ENCODE data around the gene ETFB. TPM values are rescaled to one million over a fixed set of nuclear protein-coding genes. Genes with fewer than 3 reads are reported as not detected.
A peak's percentile ranks its signal among the peaks of the same experiment; 100 is the strongest.

The ETFB gene
- total RNA-seq, 2 donors from 2014 or later, result 225 to 267 TPM

DNA sequence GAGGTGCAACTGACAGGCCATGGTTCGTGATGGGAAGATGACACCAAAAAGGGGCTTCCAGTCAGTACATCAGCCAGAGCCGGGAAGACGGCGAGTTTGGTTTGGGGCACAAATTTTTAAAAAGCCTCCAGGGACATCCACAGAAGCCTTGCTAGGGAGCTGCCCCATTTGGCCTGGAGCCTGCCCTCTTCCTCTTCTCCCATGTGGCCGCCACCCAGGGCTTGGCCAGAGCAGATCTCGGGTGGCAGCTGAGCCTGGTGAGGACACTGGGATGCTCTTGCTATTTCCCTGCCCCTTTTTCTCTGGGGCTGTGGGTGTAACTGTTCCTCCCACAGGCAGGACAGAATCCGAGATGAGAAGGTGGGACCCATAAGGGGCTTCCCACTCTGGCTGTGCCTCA lies 8.2 kb downstream of the ETFB start:
- peak; percentile 5 for DNase-seq
- intact Hi-C loops (cut with DNase I), result no loop called here
- ATAC-seq, result no peak

GRCh38 chr19:51356159-51356801 lies 9.9 kb downstream of the ETFB start:
- intact Hi-C loops (cut with DNase I), result no loop called here
- DNase-seq (no peak), ATAC-seq (no peak)

DNA sequence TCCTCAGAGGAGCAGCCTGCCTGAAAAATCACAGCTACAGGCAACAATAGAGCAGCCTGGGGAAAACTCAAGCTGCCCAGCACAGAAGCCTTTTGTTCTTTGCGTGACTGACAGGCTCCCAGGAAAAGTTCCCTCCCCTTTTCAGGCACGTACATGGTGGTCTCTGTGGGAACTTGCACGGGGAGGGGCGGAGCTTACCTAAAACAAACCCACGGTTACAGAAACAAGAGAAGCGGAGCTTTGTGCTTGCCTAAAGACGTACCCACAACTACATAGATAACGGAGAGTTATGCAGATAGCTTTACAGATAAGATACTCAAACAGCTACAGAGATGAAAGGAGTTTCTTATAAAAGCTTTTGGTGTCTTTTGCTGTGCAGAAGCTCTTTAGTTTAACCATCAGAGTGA lies 11.4 kb downstream of the ETFB start:
- ATAC-seq, result no peak
- DNase-seq, result peak; percentile 2
- intact Hi-C loops (cut with DNase I), result no loop called here

GRCh38 chr19:51354103-51354741 lies 12.0 kb downstream of the ETFB start:
- DNase-seq (peak; percentile 12), ATAC-seq (no peak)
- intact Hi-C loops (cut with DNase I), result no loop called here

- intact Hi-C loops (cut with DNase I), result no loop called here
- ATAC-seq (no peak), DNase-seq (no peak)
Observed at GRCh38 chr19:51352783-51353360, 13.3 kb downstream of the ETFB start.

DNA sequence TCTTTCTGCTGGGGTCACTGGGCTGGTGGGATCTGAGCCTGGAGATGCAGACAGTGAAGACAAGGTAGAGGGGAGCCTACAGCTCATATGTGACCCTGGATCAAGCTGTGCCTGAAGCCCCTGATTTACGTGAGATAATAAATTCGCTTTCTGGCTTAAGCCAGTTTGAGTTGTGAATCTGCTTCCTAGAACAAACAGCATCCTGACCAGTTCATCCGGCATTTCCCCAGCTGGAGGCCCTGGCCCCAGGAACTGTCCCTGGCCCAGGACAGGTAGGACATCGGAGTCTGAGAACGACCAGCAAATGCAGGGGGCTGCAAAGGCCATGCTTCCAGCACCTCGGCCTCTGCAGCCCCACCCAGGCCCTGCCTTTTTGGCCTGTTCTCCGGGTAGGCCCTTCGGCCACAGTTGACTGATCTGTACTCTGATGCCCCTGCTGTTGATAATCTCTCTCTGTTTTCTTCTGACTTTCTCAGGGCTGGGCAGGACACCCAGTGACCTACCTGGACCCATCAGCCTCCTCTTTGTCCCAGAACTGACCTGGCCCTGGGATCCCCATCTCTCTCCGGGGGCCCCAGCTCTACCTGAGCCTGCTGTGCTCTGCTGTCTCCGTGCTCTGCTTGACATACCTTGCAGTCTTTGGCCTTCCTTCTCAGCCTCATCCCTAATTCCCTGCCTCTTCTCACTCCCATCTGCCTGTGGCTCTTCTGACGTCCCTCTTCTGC lies 14.8 kb downstream of the ETFB start:
- DNase-seq (no peak), ATAC-seq (no peak)
- intact Hi-C loops (cut with DNase I), result no loop called here

GRCh38 chr19:51347209-51347928 lies 18.8 kb downstream of the ETFB start:
- peak; percentile 14 for DNase-seq
- intact Hi-C loops (cut with DNase I), result loop anchor here in 1 of 2 donors (10.0 kb wide), 1 partner anchor 47 kb away; the partner anchor contains the start of gene C19orf84

GRCh38 chr19:51346742-51347141 lies 19.4 kb downstream of the ETFB start:
- intact Hi-C loops (cut with DNase I), result loop anchor here in 1 of 2 donors (10.0 kb wide), 1 partner anchor 48 kb away; the partner anchor contains the start of gene C19orf84
- DNase-seq (peak; percentile 12), ATAC-seq (no peak)

More at GRCh38 chr19:51347209-51347928, 18.8 kb downstream of the ETFB start:
- ATAC-seq, result no peak

- ATAC-seq (no peak), DNase-seq (no peak)
- intact Hi-C loops (cut with DNase I), result loop anchor here in 1 of 2 donors (10.0 kb wide), 1 partner anchor 50 kb away; the partner anchor contains the start of gene C19orf84
Observed at GRCh38 chr19:51345076-51345620, 21.0 kb downstream of the ETFB start.

DNA sequence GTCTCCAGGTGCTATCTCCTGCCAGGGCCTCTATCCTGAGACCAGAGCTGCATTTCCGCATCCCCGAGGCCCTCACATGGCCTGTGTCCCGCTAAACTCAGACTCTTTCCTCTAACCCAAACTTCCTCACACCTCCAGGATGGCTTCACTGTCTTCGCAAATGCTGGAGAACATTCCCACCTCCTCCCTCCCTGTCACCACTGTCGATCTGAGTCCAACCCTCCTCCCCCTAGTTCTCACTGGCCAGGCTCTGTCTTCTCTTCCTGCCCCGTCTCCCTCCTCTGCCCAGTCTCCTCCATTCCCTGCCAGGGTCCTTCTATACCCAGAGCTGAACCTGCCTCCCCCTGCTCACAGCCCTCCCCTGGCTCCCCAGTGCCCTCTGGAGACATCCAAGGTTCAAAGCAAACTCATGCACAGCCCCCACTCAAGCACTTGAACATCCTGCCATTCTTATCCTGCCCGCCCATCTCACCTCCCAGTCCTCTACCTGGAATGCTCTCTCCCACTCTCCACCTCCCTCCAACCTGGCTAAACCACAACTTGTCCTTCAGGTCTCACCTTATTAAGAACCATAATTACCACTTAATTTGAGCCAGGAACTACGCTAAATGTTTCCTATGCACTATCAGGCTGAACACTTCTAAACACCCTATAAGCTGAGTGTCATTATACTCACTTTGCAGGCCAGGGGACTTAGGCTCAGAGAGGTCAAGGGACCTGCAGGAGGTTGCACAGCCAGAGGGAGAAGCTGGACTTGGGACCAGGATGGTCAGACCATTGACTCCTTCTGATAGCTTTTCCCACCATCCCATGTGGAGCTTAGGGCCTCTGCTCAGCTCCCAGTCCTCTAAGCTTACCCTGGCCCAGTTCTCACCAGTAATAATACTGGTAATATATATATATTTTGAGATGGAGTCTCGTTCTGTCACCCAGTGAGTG lies 23.3 kb downstream of the ETFB start:
- intact Hi-C loops (cut with DNase I), result loop anchor here in 1 of 2 donors (10.0 kb wide), 1 partner anchor 52 kb away; the partner anchor contains the start of gene C19orf84
- DNase-seq (peak; percentile 10), ATAC-seq (no peak)

- DNase-seq (peak; percentile 18), ATAC-seq (no peak)
- intact Hi-C loops (cut with DNase I), result loop anchor here in 1 of 2 donors (10.0 kb wide), 1 partner anchor 53 kb away; the partner anchor contains the start of gene C19orf84
Observed at GRCh38 chr19:51341976-51342580, 24.1 kb downstream of the ETFB start, which contains the start of gene VSIG10L. TSS of gene VSIG10L (minus strand) at chr19:51342139. CDS start at chr19:51342124, 15 bp downstream.

GRCh38 chr19:51341066-51341465 lies 25.1 kb downstream of the ETFB start:
- peak; percentile 21 for DNase-seq
- ATAC-seq, result no peak
- intact Hi-C loops (cut with DNase I), result loop anchor here in 1 of 2 donors (10.0 kb wide), 1 partner anchor 54 kb away; the partner anchor contains the start of gene C19orf84

DNA sequence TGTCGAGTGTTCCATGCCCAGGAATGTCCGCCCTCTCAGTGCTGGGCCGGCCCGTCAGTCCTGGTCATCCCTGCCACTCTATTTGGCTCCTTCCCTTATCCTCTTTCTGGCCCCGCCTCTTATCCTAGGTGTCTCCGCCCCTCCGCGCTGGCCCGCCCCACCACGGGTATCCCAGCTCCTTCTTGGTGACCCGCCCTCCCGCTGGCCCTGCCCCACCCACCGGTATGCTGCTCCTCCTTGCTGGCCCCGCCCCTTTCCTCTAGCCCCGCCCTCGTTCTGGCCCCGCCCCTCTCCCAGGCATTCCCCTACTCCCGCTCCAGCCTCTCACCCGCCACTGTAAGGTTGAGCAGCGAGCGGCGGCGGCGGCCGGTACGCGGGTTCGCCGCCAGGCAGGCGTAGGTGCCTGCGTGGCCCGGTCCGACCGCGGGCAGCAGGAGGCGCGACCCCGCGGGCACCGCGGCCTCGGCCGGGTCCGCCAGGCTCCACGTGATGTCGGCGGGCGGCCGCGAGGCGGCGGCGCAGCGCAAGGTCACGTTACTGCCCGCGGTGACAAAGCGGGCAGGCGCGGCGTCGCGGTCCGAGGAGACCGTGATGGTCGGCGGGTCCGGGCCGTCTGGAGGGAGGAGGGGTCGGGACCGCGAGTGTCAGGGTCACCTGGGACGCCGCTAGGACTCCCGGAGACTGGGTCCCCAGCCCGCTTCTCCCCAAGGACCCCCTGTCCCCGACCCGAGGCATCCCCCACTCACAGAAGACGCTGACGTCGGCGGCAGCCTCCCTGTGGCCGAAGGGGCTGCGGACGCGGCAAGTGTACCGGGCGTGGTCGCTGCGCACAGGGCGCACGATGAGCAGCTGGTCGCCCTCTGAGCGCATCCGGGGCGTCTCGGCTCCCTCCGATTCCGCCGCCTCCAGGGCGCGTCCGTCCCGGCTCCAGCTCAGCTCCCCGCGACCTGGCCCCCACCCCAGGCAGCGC lies 26.2 kb downstream of the ETFB start:
- intact Hi-C loops (cut with DNase I), result loop anchor here (2.0 to 10.0 kb wide), 4 partner anchors 27 to 317 kb away; partner anchors contain the start of genes C19orf84 (in 1 of the 2) and ETFB (in 1 of the 2)
- ATAC-seq (peak; percentile 96 to 98), DNase-seq (peak; percentile 99)

- no peak for ATAC-seq
- intact Hi-C loops (cut with DNase I), result loop anchor here (2.0 to 10.0 kb wide), 3 partner anchors 28 to 318 kb away; partner anchors contain the start of gene ETFB (in 1 of the 2)
- DNase-seq, result no peak
Observed at GRCh38 chr19:51339313-51339686, 26.9 kb downstream of the ETFB start.

GRCh38 chr19:51338563-51339312 lies 27.4 kb downstream of the ETFB start:
- DNase-seq, result peak; percentile 90
- peak; percentile 72 to 82 for ATAC-seq
- intact Hi-C loops (cut with DNase I), result loop anchor here (2.0 to 10.0 kb wide), 3 partner anchors 28 to 318 kb away; partner anchors contain the start of gene ETFB (in 1 of the 2)
